Embryonic facial prominence (tissue), 1 donor: Measurements from ENCODE around the gene CAPN2.
A peak's percentile ranks its signal among the peaks of the same experiment; 100 is the strongest.

Source experiments
- DNase-seq: peaks from one replicate; pipeline ENCODE4 v3.0.0-alpha.2; 2016; ENCODE audit errors: extremely low spot score

CAPN2 gene

GRCh38 chr1:223702735-223703667, 9.3 kb upstream of the CAPN2 start:
- no peak for DNase-seq

GRCh38 chr1:223703668-223704013, 8.7 kb upstream of the CAPN2 start:
- no peak for DNase-seq

- DNase-seq: no peak
Measured at GRCh38 chr1:223704921-223705878, 7.1 kb upstream of the CAPN2 start.

- DNase-seq: peak; percentile 81
Measured at GRCh38 chr1:223706077-223706973, 6.0 kb upstream of the CAPN2 start.

- DNase-seq: no peak
Measured at GRCh38 chr1:223707256-223708000, 4.9 kb upstream of the CAPN2 start.

DNA sequence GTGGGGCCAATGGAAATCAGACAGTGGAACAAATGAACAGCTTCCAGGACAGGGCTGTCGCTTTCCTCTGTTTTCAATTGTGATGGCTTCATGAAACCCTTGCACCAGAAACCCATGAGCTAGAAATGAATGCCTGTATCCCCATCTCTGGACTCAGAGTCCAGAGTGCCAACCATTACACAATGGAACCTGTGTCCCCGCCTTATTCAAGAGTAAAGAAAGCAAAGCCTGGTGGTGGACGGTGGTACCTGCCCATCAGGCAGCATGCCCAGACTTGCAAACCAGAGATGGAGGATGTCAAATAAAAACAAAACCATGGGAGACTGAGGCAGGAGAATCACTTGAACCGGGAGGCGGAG, 4.4 kb upstream of the CAPN2 start:
- no peak for DNase-seq

DNA sequence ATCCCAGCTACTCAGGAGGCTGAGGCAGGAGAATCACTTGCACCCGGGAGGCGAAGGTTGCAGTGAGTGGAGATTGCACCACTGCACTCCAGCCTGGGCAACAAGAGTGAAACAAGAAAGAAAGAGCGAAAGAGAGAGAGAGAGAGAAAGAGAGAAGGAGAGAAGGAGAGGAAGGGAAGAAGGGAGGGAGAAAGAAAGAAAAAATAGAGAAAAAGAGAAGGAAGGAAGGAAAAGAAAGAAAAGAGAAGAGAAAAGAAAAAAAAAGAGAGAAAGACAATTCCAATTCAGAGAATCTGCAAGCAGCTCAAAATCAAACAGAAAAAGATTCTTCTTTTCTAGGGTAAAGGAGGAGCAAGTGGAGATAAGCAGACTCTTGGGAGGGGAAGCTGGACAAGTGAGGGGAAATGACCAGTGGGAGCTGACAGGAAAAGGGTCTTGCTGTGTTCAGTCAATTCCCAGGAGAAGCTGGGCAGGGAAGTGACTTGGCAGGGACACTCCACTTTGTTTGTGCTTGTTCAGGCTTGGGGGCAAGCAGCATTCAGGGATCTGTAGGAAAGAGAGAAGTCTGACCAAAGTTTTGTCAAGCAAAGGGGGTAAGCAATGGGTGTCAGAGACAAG, 3.6 kb upstream of the CAPN2 start:
- DNase-seq: no peak

GRCh38 chr1:223709598-223709997, 2.7 kb upstream of the CAPN2 start:
- DNase-seq: peak; percentile 40

DNA sequence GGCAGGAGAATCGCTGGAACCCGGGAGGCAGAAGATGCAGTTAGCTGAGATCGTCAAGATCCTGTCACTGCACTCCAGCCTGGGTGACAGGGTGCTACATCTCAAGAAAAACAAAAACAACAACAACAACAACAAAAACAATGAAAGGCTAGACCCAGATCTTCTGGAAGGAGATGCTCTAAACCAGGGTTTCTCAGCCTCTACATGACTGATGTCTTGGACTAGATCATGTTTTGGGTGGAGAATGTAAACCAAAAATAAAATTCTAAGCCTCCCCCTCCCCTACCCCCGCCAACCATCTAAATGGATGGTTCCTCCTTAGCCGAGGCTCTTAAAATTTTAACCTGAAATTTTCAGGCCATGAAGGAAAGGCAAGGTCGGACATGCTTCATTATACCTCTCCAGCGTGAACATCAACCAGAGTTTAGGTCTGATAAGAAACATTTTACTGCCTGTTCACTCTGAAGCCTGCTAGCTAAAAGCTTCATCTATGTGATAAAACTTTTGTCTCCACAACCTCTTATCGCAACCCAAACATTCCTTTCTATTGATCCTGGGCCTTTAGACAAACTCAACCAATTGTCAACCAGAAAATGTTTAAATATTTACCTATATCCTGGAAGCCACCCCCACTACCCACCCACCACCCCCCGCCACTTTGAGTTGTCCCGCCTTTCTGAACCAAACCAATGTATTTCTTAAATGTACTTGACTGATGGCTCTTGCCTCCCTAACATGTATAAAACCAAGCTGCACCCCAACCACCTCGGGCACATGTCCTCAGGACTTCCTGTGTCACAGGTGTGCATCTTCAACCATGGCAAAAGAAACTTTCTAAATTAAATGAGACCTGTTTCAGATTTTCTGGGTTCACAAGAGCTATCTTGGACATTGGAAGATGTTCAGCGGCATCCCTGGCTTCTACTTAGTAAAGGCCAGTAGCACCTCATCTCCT, 1.9 kb upstream of the CAPN2 start:
- no peak for DNase-seq

GRCh38 chr1:223711173-223711572, 1.2 kb upstream of the CAPN2 start:
- DNase-seq: no peak

DNA sequence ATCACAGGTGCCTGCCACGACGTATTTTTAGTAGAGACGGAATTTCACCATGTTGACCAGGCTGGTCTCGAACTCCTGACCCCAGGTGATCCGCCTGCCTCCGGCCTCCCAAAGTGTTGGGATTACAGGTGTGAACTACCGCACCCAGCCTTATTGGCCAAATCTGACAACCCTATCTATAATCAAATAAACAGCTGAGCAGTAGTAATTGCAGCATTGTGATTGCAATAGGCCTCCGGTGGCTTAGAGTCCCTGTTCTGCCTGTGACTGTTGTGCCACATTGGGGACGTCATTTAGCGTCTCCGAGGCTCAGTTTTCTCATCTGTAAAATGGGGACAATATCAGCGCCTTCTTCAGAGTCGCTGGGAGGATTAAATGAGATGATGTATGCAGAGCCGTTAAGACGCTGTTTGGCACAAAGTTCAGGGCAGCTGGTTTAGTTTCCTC, 569 bp upstream of the CAPN2 start:
- no peak for DNase-seq

GRCh38 chr1:223712850-223713474, 623 bp downstream of the CAPN2 start:
- DNase-seq: no peak

DNA sequence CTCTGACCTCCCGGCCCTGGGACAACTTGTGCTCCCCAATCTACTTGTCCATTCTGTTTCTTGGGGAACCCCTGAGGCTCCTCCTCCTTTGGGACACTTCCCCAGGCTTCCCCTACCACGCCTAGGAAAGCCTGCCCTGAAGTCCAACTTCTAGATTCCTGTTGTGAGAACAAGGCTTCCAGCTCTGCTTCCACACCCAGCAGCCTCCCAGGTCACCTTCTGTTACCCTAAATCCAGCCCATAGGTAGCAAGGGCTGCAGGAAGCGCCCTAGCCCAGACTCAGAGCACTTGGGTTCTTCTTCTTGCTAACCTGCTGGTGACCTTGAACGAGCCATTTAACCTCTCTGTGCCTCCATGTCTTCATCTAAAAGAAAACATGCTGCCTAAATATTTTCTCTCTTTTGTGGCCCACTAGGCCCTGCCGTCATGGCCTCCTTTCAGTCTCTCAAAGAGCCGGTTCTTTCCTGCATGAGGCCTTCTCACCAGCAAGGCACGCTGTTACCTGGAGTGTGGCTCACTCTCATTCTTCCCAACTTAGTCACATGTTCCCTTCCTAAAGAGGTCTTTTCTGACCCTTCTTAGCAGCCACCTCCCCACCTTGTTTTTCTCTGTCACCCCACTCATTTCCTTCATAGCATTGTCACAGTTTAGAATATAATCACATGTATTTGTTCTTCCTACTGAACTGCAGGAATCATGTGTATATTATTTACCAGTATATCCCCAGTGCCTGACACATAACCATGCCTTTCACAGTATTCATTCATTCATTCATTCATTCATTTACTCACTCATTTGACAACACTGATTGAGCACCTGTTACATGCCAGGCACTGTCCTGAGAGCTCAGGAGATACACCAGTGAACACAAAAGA, 1.4 kb downstream of the CAPN2 start:
- DNase-seq: no peak

- DNase-seq: no peak
Measured at GRCh38 chr1:223714421-223714724, 2.0 kb downstream of the CAPN2 start.

GRCh38 chr1:223714849-223715603, 2.7 kb downstream of the CAPN2 start:
- no peak for DNase-seq

DNA sequence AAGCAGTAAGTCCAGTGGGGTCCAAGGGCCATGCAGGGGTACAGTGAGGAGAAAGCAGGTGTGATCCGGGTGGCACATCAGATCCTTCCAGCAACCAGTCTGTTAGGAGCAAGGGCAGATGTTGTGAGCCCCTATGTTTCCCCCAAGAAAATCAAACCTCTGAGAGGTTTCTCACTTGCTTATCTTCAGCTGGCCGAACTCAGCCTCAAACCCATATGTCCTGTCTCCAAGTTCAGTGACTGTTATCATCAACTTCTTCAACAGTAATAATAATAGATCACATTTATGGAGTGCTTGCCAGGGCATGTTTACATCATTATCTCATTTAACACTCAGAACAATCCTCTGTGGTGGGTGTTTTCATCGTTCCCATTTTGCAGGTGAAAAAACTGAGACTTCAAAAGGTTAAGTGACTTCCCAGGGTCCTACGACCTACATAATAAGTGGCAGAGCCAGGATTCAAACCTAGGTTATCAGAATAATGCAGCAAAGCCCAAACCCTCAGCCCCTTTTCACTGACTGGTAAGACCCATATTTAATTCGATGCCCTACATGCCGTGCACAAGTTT, 3.3 kb downstream of the CAPN2 start:
- no peak for DNase-seq

DNA sequence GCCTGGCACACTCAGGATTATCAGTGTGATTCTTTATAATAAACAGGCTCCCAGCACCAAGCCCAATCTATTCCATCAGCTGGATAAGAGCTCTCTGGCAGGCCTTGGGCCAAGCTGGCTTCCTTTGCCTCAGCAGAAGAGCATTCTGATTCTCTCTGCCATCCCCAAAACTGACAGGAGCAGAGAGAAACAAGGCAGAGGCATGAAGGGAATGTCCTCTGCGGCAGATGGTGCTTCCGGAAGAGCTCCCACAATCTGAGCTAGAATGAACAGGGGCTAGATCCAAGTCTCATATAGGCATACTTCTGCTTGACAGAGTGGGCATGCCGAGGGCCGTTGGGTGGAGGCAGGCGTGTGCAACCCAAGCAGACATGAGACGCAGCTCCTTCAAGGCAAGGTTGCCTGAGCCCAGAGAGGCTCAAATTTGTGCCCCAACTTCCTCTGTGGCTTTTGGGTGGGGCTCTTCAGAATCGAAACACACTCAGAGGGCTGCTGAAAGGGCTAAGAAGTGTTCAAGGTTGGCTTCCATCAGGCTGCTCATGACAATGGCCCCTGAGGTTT, 4.0 kb downstream of the CAPN2 start:
- no peak for DNase-seq
